Activated naive CD4-positive, alpha-beta T cell treated with Interleukin-2 at 50 U/mL for 16 hours (primary cell): ENCODE measurements around the gene NBR1.
"Not testable (repeated sequence)": the region's sequence is repeated elsewhere in the genome, so short reads cannot be mapped to it uniquely, and the experiment has no call there.

Experiments
- DNase-seq: peaks from one replicate; pipeline ENCODE4 v3.0.0-alpha.2; 2020

The NBR1 gene

GRCh38 chr17:43216762-43217613 is 46.0 kb downstream of the NBR1 start:
- no peak for DNase-seq

GRCh38 chr17:43217614-43218087 is 46.6 kb downstream of the NBR1 start:
- no peak for DNase-seq

GRCh38 chr17:43219001-43219400 is 48.0 kb downstream of the NBR1 start:
- no peak for DNase-seq

- DNase-seq: no peak
Measured at GRCh38 chr17:43219746-43220380, 48.8 kb downstream of the NBR1 start.

- DNase-seq: no peak
Measured at GRCh38 chr17:43220511-43221125, 49.6 kb downstream of the NBR1 start.

GRCh38 chr17:43224146-43224705 is 53.2 kb downstream of the NBR1 start:
- no peak for DNase-seq

GRCh38 chr17:43226393-43226792 is 55.4 kb downstream of the NBR1 start:
- no peak for DNase-seq

- DNase-seq: not testable (repeated sequence)
Measured at GRCh38 chr17:43228020-43228782, 57.2 kb downstream of the NBR1 start, which contains the start of gene CCDC200. Gene CCDC200 (minus strand): TSS chr17:43228623. CDS start chr17:43228554, 69 bp downstream.

- not testable (repeated sequence) for DNase-seq
Measured at GRCh38 chr17:43231205-43232020, 60.4 kb downstream of the NBR1 start.

GRCh38 chr17:43232021-43232699 is 61.1 kb downstream of the NBR1 start:
- DNase-seq: peak; percentile 31

- DNase-seq: not testable (repeated sequence)
Measured at GRCh38 chr17:43233263-43233662, 62.2 kb downstream of the NBR1 start.

GRCh38 chr17:43233877-43234276 is 62.9 kb downstream of the NBR1 start, which contains the start of gene RNU2-1:
Gene RNU2-1 (minus strand): TSS chr17:43233977.
- not testable (repeated sequence) for DNase-seq

GRCh38 chr17:43239597-43239996 is 68.6 kb downstream of the NBR1 start:
- not testable (repeated sequence) for DNase-seq

- DNase-seq: not testable (repeated sequence)
Measured at GRCh38 chr17:43240596-43241352, 69.8 kb downstream of the NBR1 start.

GRCh38 chr17:43246456-43246855 is 75.4 kb downstream of the NBR1 start:
- not testable (repeated sequence) for DNase-seq
